ENCODE data around the gene FRZB.

- no peak for TF ChIP-seq CTCF (conservative IDR thresholded peaks at IDR 0.05)
- no peak for TF ChIP-seq ZFX (IDR thresholded peaks at IDR 0.05)
Observed at GRCh38 chr2:182817558-182817957, 48.9 kb downstream of the FRZB start.

Measured in C4-2B (cell line).